Measurements from ENCODE around the gene ATE1.
"Not testable (repeated sequence)": the region's sequence is repeated elsewhere in the genome, so short reads cannot be mapped to it uniquely, and the experiment has no call there.

Gene ATE1

DNA sequence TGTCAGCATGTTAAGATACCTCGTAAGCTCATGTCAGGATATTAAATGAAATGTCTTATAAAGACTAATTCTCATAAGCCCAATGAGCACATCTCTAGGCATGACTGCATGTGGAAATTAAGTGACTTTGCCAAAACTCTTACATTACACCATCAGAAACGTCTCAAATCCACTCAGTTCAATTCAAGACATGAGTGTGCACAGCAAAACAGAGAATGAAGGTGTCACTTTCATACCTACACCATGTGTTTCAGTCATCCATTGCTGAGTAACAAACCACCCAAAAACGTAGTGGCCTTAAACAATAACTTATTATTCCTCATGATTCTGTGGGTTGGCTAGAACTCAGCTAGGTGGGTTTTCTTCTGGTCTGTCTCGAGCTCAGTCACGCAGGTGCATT lies 99.8 kb downstream of the ATE1 start:
- no peak for DNase-seq

DNA sequence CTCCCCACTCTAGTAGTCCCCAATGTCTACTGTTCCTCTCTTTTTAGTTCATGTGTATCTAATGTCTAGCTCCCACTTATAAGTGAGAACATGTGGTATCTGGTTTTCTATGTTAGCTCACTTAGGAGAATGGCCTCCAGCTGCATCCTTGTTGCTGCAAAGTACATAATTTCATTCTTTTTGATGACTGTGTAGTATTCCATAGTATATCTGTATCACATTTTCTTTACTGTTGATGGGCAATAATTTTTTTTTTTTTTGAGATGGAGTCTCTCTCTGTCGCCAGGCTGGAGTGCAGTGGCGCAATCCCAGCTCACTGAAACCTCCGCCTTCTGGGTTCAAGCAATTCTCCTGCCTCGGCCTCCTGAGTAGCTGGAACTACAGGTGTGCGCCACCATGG lies 101.1 kb downstream of the ATE1 start:
- not testable (repeated sequence) for DNase-seq

DNA sequence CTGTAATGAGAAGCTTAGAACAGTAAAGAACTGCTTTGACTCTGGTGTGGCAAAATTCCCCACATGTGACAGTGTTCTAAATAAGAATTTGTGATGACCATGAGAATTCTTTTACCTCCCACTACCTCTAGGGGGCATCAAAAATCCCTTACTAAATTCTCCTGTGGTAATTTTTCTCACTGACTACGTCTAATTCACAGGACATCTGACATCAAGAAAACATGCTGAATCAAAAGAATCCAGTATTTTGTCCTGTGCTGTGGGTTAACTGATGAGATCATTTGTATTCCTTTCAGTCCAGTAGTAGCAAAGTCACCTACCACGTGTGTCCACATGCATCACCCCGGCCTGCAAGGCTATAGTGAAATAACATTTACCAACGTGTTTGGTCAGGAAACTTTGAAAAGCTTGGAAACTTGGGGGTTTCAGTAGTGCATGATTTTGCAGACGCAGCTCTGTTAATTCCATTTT lies 103.8 kb downstream of the ATE1 start:
- DNase-seq, result no peak

DNA sequence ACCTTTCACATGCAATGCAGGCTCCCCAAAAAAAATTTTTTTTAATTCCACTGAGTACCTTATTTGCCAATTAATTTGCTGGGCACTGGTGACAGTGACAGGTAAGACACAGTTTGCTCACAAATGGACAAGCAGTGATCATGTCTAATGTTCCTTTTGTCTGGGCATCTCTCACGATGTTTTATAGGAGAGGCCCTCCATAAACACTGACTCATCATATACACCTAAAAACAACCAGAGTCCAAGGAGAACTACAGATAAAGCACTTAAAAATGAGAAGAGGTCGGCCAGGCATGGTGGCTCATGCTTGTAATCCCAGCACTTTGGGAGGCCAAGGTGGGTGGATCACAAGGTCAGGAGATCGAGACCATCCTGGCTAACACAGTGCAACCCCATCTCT lies 105.1 kb downstream of the ATE1 start:
- DNase-seq, result no peak

DNA sequence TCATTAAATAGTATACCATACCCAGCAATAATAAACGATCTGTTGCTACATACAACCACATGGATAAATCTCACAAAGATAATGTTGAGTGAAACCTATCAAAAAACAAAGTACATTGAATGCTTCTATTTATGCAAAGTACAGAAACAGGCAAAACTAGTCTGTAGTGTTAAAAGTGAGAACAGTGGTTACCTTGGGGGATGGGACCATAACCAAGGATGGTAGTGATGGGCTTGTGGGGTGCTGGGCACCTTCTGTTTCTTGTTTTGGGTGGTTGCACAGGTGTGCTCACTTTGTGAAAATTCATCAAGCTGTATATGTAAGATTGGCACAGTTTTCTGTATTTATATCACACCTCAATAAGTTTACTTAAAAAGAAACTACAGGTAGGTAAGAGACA lies 105.7 kb downstream of the ATE1 start:
- no peak for DNase-seq

DNA sequence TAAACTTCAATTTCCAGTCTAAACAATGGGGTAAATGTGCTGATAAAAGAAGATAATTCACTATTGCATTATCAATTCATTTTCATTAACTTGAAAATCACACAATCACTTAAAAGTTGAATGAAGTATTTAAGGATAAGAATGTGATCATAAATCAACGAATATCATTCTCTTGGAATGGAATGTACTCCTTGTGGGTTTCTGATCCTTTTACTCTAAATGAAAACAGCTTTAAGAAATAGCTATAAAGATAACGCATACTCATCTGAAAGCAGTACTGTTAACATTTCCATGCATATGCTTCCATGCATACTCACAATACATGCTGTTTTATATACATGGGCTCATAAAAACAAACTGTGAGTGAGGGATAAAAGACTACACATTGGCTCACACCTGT lies 108.8 kb downstream of the ATE1 start:
- no peak for DNase-seq

DNA sequence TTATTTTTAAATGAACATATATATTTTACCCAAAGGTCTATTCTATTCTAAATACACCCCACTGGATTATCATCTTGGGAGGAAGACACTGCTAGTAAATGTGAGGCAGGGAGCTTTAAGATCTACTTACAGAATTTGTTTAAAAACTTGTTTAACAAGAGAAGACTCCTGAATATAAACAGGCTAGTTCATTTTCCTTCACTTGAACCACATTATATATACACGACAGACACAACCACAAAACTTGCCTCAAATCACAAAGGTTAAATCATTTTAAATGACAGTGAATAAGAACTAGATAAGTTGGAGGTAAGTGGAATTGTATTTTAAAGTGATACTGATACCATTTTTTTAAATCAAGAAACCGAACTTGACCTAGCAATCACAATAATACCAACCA lies 109.2 kb downstream of the ATE1 start:
- no peak for DNase-seq

DNA sequence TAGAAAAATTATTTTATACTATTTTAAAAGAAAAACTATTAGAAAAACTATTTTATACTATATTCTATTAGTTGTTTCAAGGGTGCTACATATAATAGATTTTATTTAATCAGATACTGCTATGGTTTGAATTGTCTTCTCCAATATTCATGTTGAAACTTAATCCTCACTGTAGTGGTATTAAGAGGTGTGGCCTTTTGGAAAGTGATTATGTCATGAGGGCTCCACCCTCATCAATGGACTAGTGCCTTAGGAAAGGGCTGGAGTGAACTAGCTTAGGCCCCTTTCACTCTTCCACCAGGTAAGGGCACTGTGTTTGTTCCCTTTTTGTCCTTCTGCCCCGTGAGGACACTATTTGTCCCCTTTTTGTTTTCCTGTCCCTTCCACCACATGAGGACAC lies 111.6 kb downstream of the ATE1 start:
- DNase-seq, result no peak

DNA sequence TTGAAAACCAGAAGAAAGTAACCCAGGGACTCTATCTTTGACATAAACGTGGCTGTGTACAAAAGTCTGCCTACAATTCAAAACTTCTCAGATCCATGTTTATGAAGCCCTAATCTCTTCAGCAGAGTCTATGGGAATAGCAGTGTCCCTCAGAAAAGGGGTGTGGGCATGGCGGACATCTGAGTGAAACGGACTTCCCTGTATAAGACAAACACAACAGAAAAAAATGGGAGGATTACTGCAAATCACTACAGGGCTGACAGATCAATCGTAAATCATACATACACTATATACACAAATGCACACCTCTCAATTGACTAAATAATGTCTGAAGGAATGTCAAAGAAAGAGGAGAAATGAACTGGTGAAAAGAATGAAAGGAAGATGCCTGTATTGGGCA lies 114.0 kb downstream of the ATE1 start:
- no peak for DNase-seq

DNA sequence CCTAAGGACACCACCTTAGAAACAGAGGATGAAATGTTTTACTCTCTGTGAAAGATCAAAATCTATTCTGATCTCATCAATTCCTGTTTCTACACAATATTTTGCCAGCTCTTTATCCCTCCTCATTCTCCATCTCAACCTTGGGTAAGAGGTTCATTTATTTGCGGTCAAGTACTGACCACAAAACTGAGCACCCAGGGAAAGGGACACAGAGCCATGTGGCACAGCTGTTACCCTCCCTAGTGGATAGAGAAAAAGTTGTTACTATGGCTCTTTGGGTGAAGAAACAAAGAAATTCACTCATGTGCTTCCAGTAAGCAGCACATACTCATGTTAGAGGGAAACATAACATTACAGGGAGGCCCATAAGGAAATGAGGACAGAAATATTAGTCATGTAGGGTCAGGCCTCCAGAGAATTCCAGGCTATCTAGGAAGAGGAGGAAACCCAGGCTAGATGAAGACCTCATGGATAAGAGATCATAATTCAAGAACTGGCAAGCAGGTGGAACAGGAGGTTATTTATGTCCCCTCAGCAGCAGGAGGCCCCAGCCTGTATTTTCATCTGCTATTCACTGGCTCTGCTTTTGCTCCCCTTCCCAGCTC lies 114.5 kb downstream of the ATE1 start:
- no peak for DNase-seq

DNA sequence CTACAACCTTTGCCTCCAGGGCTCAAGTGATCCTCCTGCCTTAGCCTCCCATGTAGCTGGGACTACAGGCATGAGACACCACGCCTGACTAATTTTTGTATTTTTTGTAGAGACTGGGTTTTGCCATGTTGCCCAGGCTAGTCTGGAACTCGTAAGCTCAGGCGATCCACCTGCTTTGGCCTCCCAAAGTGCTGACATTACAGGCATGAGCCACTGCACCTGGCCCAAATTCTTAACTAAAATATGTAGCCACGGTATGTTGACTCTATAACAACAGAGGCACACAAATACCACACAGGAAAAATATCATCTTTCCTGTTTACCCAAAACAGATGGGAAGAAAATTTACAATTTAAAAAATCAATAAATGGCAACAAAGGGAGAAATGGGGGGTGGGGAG lies 115.8 kb downstream of the ATE1 start:
- no peak for DNase-seq

DNA sequence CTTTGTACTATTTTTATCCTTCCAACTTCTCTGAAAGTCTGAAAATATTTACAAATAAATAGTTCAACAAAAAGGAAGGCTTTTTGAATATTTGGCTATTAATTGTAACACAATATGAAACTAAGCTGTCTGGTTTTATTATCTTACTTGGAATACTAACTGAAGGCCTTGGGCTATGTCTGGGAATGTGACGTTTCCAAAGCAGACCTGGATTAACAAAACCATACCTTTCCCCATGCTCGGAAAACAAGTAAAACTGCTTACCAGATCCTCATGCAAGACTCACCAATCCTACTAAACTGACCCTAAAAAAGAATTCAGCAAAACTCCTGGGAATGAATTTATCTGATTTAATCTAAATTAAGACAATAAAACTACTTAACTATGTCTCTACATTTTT lies 116.4 kb downstream of the ATE1 start:
- no peak for DNase-seq

DNA sequence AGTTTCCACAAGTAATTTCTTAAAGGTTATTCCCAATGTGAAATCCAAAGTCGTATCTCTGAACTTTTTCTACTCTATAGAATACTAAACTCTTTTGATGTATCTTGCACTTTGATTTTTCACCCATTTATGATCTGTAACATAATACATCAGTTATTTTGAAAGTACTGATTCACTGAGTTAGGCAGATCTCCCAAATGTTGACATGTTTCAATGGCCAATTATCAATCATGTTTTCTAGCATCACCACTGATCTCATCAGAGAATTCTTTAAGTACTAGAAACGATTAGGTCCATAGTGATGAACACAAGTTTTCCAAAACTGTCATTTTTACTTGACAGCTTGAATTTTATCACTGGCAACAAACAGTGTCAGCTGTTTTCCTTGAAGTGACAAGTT lies 119.0 kb downstream of the ATE1 start:
- DNase-seq, result no peak

DNA sequence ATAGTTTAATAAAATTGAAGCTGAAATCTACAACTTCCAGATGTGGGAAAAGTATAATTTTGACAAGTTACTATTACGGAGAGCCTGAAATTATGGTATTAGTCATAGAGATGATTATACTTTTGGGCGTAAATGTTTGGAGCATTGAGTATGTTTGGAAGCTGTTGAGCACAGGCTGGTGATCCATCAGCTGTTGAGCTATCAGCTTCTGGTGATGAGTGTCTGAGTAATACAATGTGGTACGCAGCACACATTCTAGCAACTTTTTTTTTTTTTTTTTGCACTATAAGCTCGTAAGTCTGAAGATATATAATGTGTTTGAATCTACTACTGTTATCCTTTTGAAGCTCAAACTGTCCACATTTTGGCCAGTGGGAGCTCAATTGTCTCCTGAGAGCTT lies 123.4 kb downstream of the ATE1 start:
- DNase-seq, result no peak

DNA sequence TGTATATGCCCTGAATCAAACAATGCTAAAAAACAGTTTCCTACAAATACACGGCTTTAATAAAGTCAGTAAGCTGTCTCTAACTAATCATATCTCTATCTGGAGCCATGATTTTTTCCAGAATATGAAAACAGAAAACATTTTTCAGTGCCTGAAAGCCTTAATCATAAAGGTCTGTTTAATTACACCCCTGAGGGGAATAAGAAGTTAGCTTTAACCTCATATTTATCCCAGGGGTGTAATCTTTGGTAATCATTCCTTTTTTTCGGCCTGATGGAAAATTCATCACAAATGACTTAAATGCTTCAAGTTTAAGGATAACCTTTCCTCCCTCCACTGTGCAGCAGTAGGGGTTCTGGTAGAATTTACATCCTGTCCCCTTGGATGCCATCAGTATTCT lies 124.2 kb downstream of the ATE1 start:
- DNase-seq, result no peak

DNA sequence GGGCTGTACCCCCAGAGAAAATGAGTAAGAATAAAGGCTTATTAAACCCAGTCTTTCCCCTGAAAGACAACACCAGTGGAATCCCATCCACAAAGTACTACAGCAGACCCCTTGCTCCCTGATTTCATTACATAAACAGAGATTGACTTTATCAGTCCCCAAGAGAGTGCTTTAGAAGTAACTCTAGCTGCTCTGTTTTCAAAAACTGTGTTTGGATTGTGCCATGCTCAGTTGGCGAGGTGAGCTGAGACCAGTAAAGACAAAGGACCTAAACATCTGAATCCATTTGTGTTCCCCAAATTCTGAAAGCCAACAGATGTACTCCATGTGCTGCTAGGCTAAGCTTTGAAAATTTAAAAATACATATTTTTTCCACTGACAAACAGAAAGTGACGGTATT lies 127.0 kb downstream of the ATE1 start:
- no peak for DNase-seq

DNA sequence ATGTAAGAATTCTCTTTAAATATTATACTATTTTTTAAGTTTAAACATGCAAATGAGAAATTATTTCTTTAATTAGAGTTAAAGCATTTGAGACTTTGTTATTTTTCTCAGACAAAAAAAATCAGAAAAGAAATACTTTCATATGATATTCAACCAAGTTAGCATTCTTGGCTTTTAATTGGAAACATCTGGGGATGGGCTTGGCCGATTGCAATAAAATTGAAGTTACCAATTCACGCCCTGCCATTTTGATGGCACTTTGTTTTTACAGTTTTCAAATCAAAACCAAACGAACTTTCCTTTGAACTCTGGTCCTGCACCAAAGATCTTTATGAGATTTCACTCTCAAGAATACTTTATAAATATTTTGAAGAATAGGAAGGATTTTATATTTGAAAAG lies 127.7 kb downstream of the ATE1 start:
- no peak for DNase-seq

DNA sequence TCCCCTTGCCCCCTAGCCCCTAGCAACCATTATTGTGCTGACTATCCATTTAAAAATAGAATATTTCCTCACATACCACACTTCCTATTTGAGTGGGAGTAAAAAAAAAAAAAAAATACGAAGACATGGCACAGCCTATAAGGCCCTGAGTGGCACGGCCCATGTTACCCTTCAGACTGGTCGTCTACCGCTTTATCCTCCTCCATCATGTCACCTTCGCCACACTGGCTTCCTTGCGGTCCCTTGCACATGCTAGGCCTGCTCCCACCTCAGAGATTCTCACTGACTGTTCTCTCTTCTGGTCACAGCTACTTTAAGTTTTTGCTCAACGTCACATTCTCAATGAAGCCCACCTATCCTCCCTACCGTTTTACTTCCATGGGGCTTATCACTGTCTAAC lies 130.3 kb downstream of the ATE1 start:
- DNase-seq, result no peak

DNA sequence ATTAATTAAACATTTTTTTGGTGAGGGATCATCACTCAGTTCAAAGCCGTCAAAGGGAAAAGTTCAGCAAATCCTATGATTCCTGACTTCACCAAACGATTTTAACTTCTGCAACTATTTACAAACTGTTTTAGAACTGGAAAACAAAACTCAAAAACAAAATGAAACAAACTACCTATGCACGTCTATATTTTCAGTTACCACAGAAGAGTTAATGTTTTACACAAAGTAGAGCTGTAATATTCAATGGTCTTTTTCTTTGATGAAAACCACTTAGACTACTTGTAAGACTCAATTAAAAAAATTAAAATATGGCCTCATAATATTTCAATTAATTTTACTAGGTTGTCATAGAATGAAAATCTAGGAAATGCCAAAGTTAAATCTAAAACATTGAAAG lies 131.5 kb downstream of the ATE1 start:
- DNase-seq, result no peak

DNA sequence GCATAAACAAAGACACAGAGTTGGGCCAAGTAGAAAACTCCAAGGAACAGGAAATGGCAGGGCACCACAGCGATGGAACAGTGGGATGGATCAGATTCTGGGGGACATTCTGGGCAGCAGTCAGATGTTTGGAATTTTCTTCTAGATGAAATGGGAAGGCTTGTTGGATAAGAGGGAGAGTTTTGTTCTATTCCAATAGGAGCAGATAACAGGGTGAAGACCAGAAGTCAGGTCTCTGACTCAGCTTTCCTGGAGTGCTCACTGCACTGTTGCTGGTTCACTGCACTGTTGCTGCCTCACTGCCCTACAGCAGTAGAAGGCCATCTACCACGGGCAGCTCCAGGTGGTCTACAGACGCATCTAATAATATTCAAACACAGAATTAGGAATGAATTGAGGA lies 135.6 kb downstream of the ATE1 start:
- DNase-seq, result no peak

DNA sequence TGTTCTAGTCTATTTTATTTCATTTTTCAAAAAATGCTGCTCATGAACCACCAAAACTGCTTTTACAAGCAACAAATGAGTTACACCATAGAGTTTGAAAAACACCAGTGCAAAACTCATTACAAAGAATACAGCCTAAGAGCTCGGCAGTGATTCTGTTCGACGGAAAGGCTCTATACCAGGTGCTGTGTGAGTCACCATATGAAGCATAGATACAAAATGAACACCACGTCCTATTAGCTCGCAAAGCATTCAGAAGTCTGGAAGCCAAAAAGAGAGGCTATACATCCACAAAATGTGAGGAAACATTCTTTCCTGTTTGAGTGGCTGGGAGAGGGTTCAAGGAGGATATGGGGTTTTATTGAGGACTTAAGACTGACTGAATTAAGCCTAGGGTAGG lies 136.1 kb downstream of the ATE1 start:
- DNase-seq, result no peak

DNA sequence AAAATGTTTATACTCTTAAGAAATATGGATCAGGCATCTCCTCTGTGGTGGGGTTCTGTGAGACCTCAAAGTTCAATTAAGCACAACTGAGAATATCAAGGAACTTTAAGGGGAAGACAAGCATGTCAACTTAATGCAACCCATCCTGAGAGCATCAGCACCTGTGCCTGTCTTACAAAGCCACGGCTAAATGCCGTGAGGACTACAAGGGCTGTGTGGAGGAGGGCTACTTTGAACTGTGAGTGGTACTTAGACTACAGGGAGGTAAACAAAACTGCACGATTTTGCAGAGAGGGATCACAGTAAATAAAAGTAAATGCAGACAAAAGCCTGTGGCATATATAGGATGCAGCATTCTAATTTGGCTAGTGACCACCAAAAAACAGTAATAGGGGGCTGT lies 139.1 kb downstream of the ATE1 start:
- DNase-seq, result no peak

DNA sequence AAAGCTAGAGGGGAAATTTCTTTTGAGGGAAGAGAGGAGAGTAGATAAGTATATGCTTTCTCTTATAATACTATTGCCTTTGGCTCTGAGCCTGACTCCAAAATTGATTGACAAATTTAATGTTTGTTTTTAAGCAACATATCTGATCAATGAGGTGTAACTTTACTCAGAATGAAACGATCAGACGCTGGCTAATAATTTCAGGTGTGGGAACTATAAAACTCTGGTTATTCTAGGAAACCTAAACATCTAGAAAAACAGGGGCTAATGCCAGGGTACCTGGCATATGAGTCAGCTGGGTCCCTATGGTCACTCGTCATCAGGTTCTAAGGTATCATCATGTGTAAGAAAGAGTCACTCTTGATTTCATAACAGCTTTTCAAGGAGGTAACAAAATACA lies 139.7 kb downstream of the ATE1 start:
- DNase-seq, result no peak

DNA sequence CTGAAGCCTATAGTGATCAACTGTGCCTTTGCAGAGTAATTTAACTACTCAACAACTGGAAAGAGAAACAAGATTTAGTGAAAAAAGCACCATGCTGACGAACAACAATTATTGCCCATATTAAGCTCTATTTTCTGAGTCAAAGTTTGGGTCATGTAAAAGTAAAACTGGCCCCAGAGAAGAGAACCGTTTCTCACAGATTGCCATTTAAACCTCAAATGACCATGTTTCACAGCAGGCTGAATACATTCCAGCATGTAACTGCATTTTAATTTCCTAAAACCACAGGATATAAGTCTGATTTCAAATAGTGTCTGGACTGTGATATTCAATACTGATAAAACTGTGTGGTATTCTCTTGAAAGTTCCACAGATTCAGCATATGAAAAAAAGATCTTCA lies 140.7 kb downstream of the ATE1 start:
- DNase-seq, result no peak

DNA sequence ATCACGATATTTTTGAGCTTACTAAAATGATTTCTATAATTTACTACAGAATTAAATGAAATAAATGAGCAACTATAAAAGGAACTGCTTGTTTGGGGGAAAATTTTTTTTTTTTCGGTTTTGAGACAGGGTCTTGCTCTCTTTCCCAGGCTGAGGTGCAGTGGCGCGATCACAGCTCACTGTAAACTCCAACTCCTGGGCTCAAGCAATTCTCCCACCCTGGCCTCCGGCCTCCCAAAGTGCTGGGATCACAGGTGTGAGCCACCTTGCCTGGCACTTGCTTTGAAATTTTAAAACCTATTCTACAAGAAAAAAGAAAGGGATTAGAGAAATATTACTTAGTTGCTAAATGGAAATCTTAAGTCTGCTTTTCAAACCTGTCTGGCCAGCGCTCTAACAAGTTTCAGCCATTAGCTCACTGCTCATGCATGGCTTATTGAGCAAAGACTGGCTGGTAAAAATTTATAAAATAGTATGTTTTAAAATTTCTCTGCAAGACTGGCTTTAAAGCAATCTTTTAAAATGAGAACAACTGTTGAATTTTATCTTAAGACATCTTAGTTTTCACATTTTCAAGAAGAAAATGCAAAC lies 144.0 kb downstream of the ATE1 start:
- DNase-seq, result no peak

DNA sequence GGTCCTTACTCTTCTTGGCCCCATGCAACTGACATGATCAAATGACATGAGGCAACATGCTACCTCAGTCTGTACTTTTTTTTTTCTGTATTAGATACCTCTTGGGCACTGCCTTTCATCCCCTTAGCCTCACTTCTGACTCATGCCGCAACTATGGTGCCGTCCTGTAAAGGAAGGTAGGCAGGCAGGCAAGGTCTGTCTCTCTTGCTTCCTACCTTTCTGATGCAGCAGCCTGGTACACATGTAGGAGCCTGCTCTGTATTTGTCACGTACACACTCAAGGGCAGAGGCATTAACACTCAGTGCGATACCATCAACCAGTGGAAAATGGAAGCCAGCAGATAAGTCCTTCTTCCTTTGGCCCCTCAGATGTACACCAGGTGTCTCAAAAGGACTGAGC lies 146.7 kb downstream of the ATE1 start:
- no peak for DNase-seq

Measured in NCI-H2107 (cell line).